PC-9 (cell line): ENCODE results near the gene GBA2. TPM values are rescaled to one million over a fixed set of nuclear protein-coding genes. Genes with fewer than 3 reads are reported as not detected.

ENCODE experiments used
- BruUV-seq: library from RNA; stranded (reverse); fragments of 400-500 nt; replicated peaks from 2 replicates; lab custom pipeline; 2021; lab: Mats Ljungman, UMichigan
- CTCF ChIA-PET: fragments of 300-600 bp; sonication (Branson Sonifier 250); formaldehyde crosslinking; loops from one replicate; lab custom pipeline; 2022; ENCODE audit warnings: antibody characterized with exemption; lab: Charles Lee
- POLR2A ChIA-PET: fragments of 300-600 bp; sonication (Branson Sonifier 250); formaldehyde crosslinking; loops from one replicate; lab custom pipeline; 2022; ENCODE audit warnings: antibody characterized with exemption; ENCODE audit not compliant: unreplicated experiment; lab: Charles Lee
- DNase-seq, 2 experiments: peaks; one replicate each; pipeline versions ENCODE4 v3.0.0 to v3.0.0-alpha.2; 2015 to 2022; ENCODE audit warnings: mixed read lengths in 1 of 2
- H2AFZ ChIP-seq: fragments of 200-600 bp; sonication (generic); 2 replicates; pipeline ENCODE4 v1.8.1; 2017; ENCODE audit warnings: antibody characterized with exemption
- H3F3A ChIP-seq: fragments of 200-600 bp; sonication (generic); 2 replicates; pipeline ENCODE4 v1.8.1; 2017; ENCODE audit warnings: antibody characterized with exemption, mild to moderate bottlenecking, low read depth; ENCODE audit not compliant: insufficient read depth
- H3K27ac ChIP-seq: fragments of 200-600 bp; sonication (generic); 2 replicates; pipeline ENCODE4 v1.6.1; 2016; ENCODE audit warnings: mixed run types
- H3K27me3 ChIP-seq: fragments of 200-600 bp; sonication (generic); 2 replicates; pipeline ENCODE4 v1.6.1; 2016; ENCODE audit warnings: low read depth, mixed run types; ENCODE audit not compliant: insufficient read depth
- H3K36me3 ChIP-seq: fragments of 200-600 bp; sonication (generic); 2 replicates; pipeline ENCODE4 v1.6.1; 2016; ENCODE audit warnings: low read depth, mixed run types
- H3K4me1 ChIP-seq: fragments of 200-600 bp; sonication (generic); replicated peaks from 2 replicates; pipeline ENCODE4 v1.6.1; 2016; ENCODE audit warnings: mixed run types; ENCODE audit not compliant: insufficient read depth
- H3K4me2 ChIP-seq: fragments of 200-600 bp; sonication (generic); 2 replicates; pipeline ENCODE4 v1.6.1; 2017; ENCODE audit warnings: mixed run types
- H3K4me3 ChIP-seq: fragments of 200-600 bp; sonication (generic); 2 replicates; pipeline ENCODE4 v1.6.1; 2016; ENCODE audit warnings: mixed run types
- H3K79me2 ChIP-seq: fragments of 200-600 bp; sonication (generic); 2 replicates; pipeline ENCODE4 v1.6.1; 2017; ENCODE audit warnings: low read depth, mixed run types
- H3K9me2 ChIP-seq: fragments of 200-600 bp; sonication (generic); 2 replicates; pipeline ENCODE4 v1.8.1; 2017; ENCODE audit warnings: mild to moderate bottlenecking; ENCODE audit not compliant: insufficient read depth
- H3K9me3 ChIP-seq: fragments of 200-600 bp; sonication (generic); 2 replicates; pipeline ENCODE4 v1.8.1; 2016; ENCODE audit warnings: low read depth; ENCODE audit not compliant: insufficient read depth
- H4K20me1 ChIP-seq: fragments of 200-600 bp; sonication (generic); 2 replicates; pipeline ENCODE4 v1.8.1; 2017; ENCODE audit not compliant: insufficient read depth
- EZH2 ChIP-seq: fragments of 200-600 bp; sonication (generic); IDR thresholded peaks from 2 replicates; pipeline ENCODE4 v1.8.0; 2017; ENCODE audit warnings: antibody characterized with exemption, low read depth
- intact Hi-C: fragments of 100-400 bp; cut with micrococcal nuclease; formaldehyde crosslinking; loops from one replicate; pipeline ENCODE4 v1.10.0; 2022; ENCODE audit not compliant: unreplicated experiment
- total RNA-seq: library from RNA; stranded (reverse); gene quantifications from 2 replicates; pipeline ENCODE4 v1.2.3, GENCODE V29; 2021
- TF ChIP-seq, protein P1 (sequence below): fragments of 200-600 bp; sonication (generic); conservative IDR thresholded peaks from 2 replicates; pipeline ENCODE4 v1.6.1; 2017; ENCODE audit warnings: mixed run types, antibody characterized with exemption, mild to moderate bottlenecking, moderate library complexity

GBA2 gene
- total RNA-seq, 1 experiment from 2014 or later: 29.6 TPM

DNA sequence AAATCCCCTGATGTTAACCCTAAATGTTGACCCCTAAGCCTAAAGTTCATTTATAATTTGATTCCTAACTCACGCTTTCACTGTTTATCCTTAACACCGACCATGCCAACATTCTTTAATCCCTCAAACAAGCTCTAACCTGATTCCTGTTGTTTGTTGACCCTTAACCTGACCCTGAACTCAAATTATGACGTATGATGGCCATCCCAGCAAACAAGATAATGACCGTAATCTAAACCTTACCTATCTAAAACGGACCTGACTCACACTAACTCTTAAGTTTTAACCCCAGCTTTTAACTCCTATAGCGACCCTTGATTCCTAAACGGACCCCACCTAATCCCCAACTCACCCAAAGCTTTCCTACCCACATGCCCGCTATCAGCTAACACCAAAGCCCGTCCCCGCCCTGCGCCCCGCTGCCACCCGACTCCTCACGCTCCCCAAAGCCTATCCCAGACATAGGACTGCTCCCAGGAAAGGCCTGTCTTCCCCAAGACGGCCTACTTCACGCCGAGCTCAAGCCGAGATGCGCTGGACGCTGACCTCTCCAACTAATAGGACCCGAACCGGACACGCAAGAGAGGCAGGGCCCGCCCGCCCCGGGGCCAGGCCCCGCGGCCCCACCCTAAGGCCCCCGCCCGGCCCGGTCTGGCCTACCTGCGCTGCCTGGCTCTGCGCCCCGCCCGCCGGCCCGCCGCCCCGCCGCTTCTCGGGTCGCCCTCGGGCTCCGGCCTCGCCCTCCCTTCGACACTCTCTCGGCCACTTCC, 17.4 kb downstream of the GBA2 start:
- Histone ChIP-seq H3K9me2 (no peaks in the 10 kb centered on the region), H3K79me2 (peaks cover 63% of the 10 kb centered on the region), H3K4me1 (peaks cover 48% of the 10 kb centered on the region), H3K4me2 (peak overlapping the region; percentile 89), H3K4me3 (peak overlapping the region; percentile 86), H3K9me3 (no peaks in the 10 kb centered on the region), H4K20me1 (peaks cover 6% of the 10 kb centered on the region; the same call in 1 of the 2 replicates), H3K36me3 (0 out of 2 replicates have a peak, but pooled peaks cover 12% of the 10 kb centered on the region), H3K27me3 (no peaks in the 10 kb centered on the region), H3K27ac (peak overlapping the region; percentile 79), H2AFZ (peak overlapping the region; percentile 87), H3F3A (peaks cover 29% of the 10 kb centered on the region)
- ChIA-PET POLR2A (interaction anchor here (0.6 to 2.4 kb wide), 4 partner anchors 18 to 935 kb away, joined by 4 to 28 read pairs (median 6); partner anchors contain the start of genes CCDC107 and RMRP), CTCF (interaction anchor here (0.9 to 1.6 kb wide), 4 partner anchors 16 to 68 kb away, joined by 3 to 4 read pairs (median 3); no protein-coding TSS in a partner anchor)
- BruUV-seq: no TSS peak
- no peak for TF ChIP-seq EZH2
- TF ChIP-seq, protein P1, sequence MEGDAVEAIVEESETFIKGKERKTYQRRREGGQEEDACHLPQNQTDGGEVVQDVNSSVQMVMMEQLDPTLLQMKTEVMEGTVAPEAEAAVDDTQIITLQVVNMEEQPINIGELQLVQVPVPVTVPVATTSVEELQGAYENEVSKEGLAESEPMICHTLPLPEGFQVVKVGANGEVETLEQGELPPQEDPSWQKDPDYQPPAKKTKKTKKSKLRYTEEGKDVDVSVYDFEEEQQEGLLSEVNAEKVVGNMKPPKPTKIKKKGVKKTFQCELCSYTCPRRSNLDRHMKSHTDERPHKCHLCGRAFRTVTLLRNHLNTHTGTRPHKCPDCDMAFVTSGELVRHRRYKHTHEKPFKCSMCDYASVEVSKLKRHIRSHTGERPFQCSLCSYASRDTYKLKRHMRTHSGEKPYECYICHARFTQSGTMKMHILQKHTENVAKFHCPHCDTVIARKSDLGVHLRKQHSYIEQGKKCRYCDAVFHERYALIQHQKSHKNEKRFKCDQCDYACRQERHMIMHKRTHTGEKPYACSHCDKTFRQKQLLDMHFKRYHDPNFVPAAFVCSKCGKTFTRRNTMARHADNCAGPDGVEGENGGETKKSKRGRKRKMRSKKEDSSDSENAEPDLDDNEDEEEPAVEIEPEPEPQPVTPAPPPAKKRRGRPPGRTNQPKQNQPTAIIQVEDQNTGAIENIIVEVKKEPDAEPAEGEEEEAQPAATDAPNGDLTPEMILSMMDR: no peak
- intact Hi-C loops: loop anchor here (1.0 to 10.0 kb wide), 5 partner anchors 17 to 247 kb away; partner anchors contain the start of genes CCDC107, GBA2, RGP1 and RMRP
- DNase-seq: no peak

DNA sequence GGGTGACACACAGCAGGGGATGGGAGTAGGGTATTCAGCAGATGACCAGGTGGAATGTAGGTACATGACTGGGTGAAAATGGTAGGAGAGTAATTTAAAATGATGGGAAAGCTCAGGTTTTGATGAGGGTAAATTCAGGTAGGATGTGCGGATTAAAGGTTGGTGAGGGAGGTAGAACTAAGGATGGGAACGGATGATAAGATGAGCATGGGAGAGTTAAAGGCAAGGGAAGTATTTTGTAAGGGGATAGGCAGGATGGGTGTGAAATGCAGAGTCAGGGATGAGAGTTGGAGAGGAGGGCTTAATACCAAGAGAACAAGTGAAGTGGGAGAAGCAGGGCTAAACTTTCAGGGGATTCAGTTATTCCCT, 18.6 kb downstream of the GBA2 start:
- Histone ChIP-seq H3K36me3 (0 out of 2 replicates have a peak, but pooled peaks cover 7% of the 10 kb centered on the region), H3K27me3 (no peaks in the 10 kb centered on the region), H3K9me3 (no peaks in the 10 kb centered on the region), H4K20me1 (peaks cover 6% of the 10 kb centered on the region; the same call in 1 of the 2 replicates), H3K27ac (peak overlapping the region; percentile 79; the same call in 1 of the 2 replicates), H3K4me3 (peak overlapping the region; percentile 86; the same call in 1 of the 2 replicates), H2AFZ (no peak overlapping the region), H3K4me2 (peak overlapping the region; percentile 89), H3F3A (peaks cover 28% of the 10 kb centered on the region), H3K4me1 (peaks cover 48% of the 10 kb centered on the region), H3K9me2 (no peaks in the 10 kb centered on the region), H3K79me2 (peaks cover 63% of the 10 kb centered on the region)
- TF ChIP-seq, protein P1: no peak
- no peak for TF ChIP-seq EZH2
- ChIA-PET CTCF (interaction anchor here (0.8 to 1.3 kb wide), 2 partner anchors 34 to 69 kb away, joined by 3 to 4 read pairs; no protein-coding TSS in a partner anchor), POLR2A (interaction anchor here (0.5 kb wide), 1 partner anchor 66 kb away, joined by 3 read pairs; the partner anchor contains the start of gene ARHGEF39)
- no TSS peak for BruUV-seq
- no peak for DNase-seq
- intact Hi-C loops: loop anchor here (5.0 to 10.0 kb wide), 2 partner anchors 128 to 246 kb away; no protein-coding TSS in a partner anchor
